H9 (cell line): Measurements from ENCODE around the gene NHS. TPM values are rescaled to one million over a fixed set of nuclear protein-coding genes. Genes with fewer than 3 reads are reported as not detected.

Experiments used
- DNase-seq: peaks from one replicate; pipeline ENCODE4 v3.0.0-alpha.2; 2017
- H2AFZ ChIP-seq: one replicate; pipeline ENCODE4 v1.6.1; 2013; ENCODE audit warnings: mild to moderate bottlenecking, low read length, control low read depth, moderate library complexity
- H2AK5ac ChIP-seq: 2 replicates; pipeline ENCODE4 v1.6.1; 2013; ENCODE audit warnings: low read length, control low read depth, mixed read lengths; ENCODE audit not compliant: insufficient read length
- H2BK120ac ChIP-seq: one replicate; pipeline ENCODE4 v1.6.1; 2013; ENCODE audit warnings: low read depth, mild to moderate bottlenecking, low read length, control low read depth, inconsistent platforms; ENCODE audit not compliant: poor library complexity, severe bottlenecking
- H2BK12ac ChIP-seq: 2 replicates; pipeline ENCODE4 v1.6.1; 2013; ENCODE audit warnings: low read length, control low read depth, mixed read lengths, low read depth; ENCODE audit not compliant: insufficient read length
- H2BK15ac ChIP-seq: 2 replicates; pipeline ENCODE4 v1.6.1; 2013; ENCODE audit warnings: low read depth, low read length, control low read depth
- H2BK20ac ChIP-seq: one replicate; pipeline ENCODE4 v1.6.1; 2013; ENCODE audit warnings: low read depth, mild to moderate bottlenecking, low read length, control low read depth, inconsistent platforms; ENCODE audit not compliant: poor library complexity, severe bottlenecking
- H2BK5ac ChIP-seq: 2 replicates; pipeline ENCODE4 v1.6.1; 2013; ENCODE audit warnings: low read length, control low read depth, mixed read lengths; ENCODE audit not compliant: insufficient read length
- H3K14ac ChIP-seq: 2 replicates; pipeline ENCODE4 v1.6.1; 2013; ENCODE audit warnings: low read length, control low read depth; ENCODE audit not compliant: insufficient read depth
- H3K18ac ChIP-seq: 2 replicates; pipeline ENCODE4 v1.6.1; 2013; ENCODE audit warnings: low read depth, mild to moderate bottlenecking, mixed read lengths, low read length, control low read depth; ENCODE audit not compliant: insufficient read length
- H3K23ac ChIP-seq: 2 replicates; pipeline ENCODE4 v1.6.1; 2013; ENCODE audit warnings: low read length, control low read depth, mixed read lengths, low read depth; ENCODE audit not compliant: insufficient read length
- H3K23me2 ChIP-seq: 2 replicates; pipeline ENCODE4 v1.6.1; 2013; ENCODE audit warnings: low read depth, mild to moderate bottlenecking, mixed read lengths, low read length, control low read depth; ENCODE audit not compliant: insufficient read length, poor library complexity, severe bottlenecking
- H3K27ac ChIP-seq: 2 replicates; pipeline ENCODE4 v1.5.1; 2013; ENCODE audit warnings: low read length, control low read depth, mixed read lengths, low read depth; ENCODE audit not compliant: insufficient read length
- H3K27me3 ChIP-seq: 2 replicates; pipeline ENCODE4 v1.6.1; 2013; ENCODE audit warnings: low read length, control low read depth, inconsistent platforms; ENCODE audit not compliant: insufficient read depth
- H3K4ac ChIP-seq: 2 replicates; pipeline ENCODE4 v1.6.1; 2013; ENCODE audit warnings: low read depth, mild to moderate bottlenecking, control low read depth, inconsistent platforms, low read length, moderate library complexity
- H3K4me1 ChIP-seq: 2 replicates; pipeline ENCODE4 v1.6.1; 2013; ENCODE audit warnings: low read length, control low read depth, inconsistent platforms; ENCODE audit not compliant: insufficient read depth
- H3K4me2 ChIP-seq: 2 replicates; pipeline ENCODE4 v1.6.1; 2013; ENCODE audit warnings: low read length, control low read depth, mixed read lengths; ENCODE audit not compliant: insufficient read length, insufficient read depth
- H3K56ac ChIP-seq: 2 replicates; pipeline ENCODE4 v1.6.1; 2013; ENCODE audit warnings: low read depth, mild to moderate bottlenecking, mixed read lengths, low read length, control low read depth; ENCODE audit not compliant: insufficient read length
- H3K79me1 ChIP-seq: 2 replicates; pipeline ENCODE4 v1.6.1; 2013; ENCODE audit warnings: low read depth, mild to moderate bottlenecking, moderate library complexity, low read length, control low read depth, inconsistent platforms; ENCODE audit not compliant: insufficient read depth, poor library complexity, severe bottlenecking
- H3K79me2 ChIP-seq: 2 replicates; pipeline ENCODE4 v1.6.1; 2013; ENCODE audit warnings: low read length, control low read depth, inconsistent platforms; ENCODE audit not compliant: insufficient read depth
- H3K9ac ChIP-seq: 2 replicates; pipeline ENCODE4 v1.6.1; 2013; ENCODE audit warnings: low read length, control low read depth, mixed read lengths; ENCODE audit not compliant: insufficient read length; ENCODE audit errors: extremely low read depth
- H3K9me3 ChIP-seq: one replicate; pipeline ENCODE4 v1.6.1; 2013; ENCODE audit warnings: low read depth, low read length, inconsistent platforms; ENCODE audit not compliant: control insufficient read depth
- H3T11ph ChIP-seq: one replicate; pipeline ENCODE4 v1.6.1; 2013; ENCODE audit warnings: mild to moderate bottlenecking, low read length, control low read depth, inconsistent platforms
- H4K20me1 ChIP-seq: one replicate; pipeline ENCODE4 v1.6.1; 2013; ENCODE audit not compliant: control insufficient read depth, insufficient read length, insufficient read depth
- H4K5ac ChIP-seq: 2 replicates; pipeline ENCODE4 v1.6.1; 2013; ENCODE audit warnings: low read depth, mild to moderate bottlenecking, mixed read lengths, low read length, control low read depth; ENCODE audit not compliant: insufficient read length
- H4K8ac ChIP-seq: replicated peaks from 2 replicates; pipeline ENCODE4 v1.6.1; 2013; ENCODE audit warnings: low read length, control low read depth, mixed read lengths, low read depth; ENCODE audit not compliant: insufficient read length
- H4K91ac ChIP-seq: 2 replicates; pipeline ENCODE4 v1.6.1; 2013; ENCODE audit warnings: low read depth, mild to moderate bottlenecking, moderate library complexity, mixed read lengths, low read length, control low read depth; ENCODE audit not compliant: insufficient read length
- H3K27ac Mint-ChIP-seq, 3 experiments: 2 replicates in 2 of 3; 3 replicates in 1 of 3; pipeline ENCODE4 v1.8.0; 2020 to 2021; ENCODE audit warnings: mixed read lengths in 3 of 3, mild to moderate bottlenecking in 1 of 3, moderate library complexity in 1 of 3
- H3K27me3 Mint-ChIP-seq: 2 replicates; pipeline ENCODE4 v1.8.0; 2021; ENCODE audit warnings: low read depth, mild to moderate bottlenecking, moderate library complexity, mixed read lengths
- H3K36me3 Mint-ChIP-seq, 3 experiments: 2 replicates in 2 of 3; 3 replicates in 1 of 3; pipeline ENCODE4 v1.8.0; 2020 to 2021; ENCODE audit warnings: low read depth in 3 of 3, mixed read lengths in 3 of 3; ENCODE audit not compliant: insufficient read depth in 1 of 3
- H3K4me1 Mint-ChIP-seq, 2 experiments: 2 replicates each; pipeline ENCODE4 v1.8.0; 2020; ENCODE audit warnings: mixed read lengths in 2 of 2
- H3K4me3 Mint-ChIP-seq, 2 experiments: 2 replicates in 1 of 2; 3 replicates in 1 of 2; pipeline ENCODE4 v1.8.0; 2020 to 2021; ENCODE audit warnings: mild to moderate bottlenecking in 2 of 2, mixed read lengths in 2 of 2, moderate library complexity in 1 of 2
- H3K9me3 Mint-ChIP-seq, 2 experiments: 2 replicates in 1 of 2; 3 replicates in 1 of 2; pipeline ENCODE4 v1.8.0; 2020; ENCODE audit warnings: mild to moderate bottlenecking in 2 of 2, mixed read lengths in 2 of 2, moderate library complexity in 1 of 2
- CTCF ChIP-seq: fragments of 200-600 bp; sonication (generic); conservative IDR thresholded peaks from 3 replicates; pipeline ENCODE4 v1.8.0; 2021; ENCODE audit warnings: antibody characterized with exemption, mild to moderate bottlenecking
- total RNA-seq: library from RNA; stranded (reverse); gene quantifications from 2 replicates; pipeline ENCODE4 v1.2.1, GENCODE V29; 2021

Gene NHS
- total RNA-seq, 1 experiment from 2014 or later, result 8.7 TPM

GRCh38 chrX:17596061-17596460 is 221.1 kb downstream of the NHS start:
- no peaks in the 10 kb centered on the region for H4K20me1 ChIP-seq
- H3K27me3 ChIP-seq, result peaks cover 1% of the 10 kb centered on the region
- Mint-ChIP-seq H3K27ac (no peak overlapping the region), H3K36me3 (peaks cover 0 to 2% (median 0%) of the 10 kb centered on the region in 3 experiments; a peak in 1 of 7 replicates), H3K9me3 (no peaks in the 10 kb centered on the region), H3K4me3 (no peak overlapping the region), H3K4me1 (peaks cover 28 to 29% of the 10 kb centered on the region in 2 experiments), H3K27me3 (peaks cover 14% of the 10 kb centered on the region)
- no peak overlapping the region for H3K27ac ChIP-seq
- H2BK12ac ChIP-seq, result no peak overlapping the region
- H3K9ac ChIP-seq, result no peak overlapping the region
- H3K79me2 ChIP-seq, result no peaks in the 10 kb centered on the region
- H3K4me2 ChIP-seq, result no peak overlapping the region
- no peak overlapping the region for H3K14ac ChIP-seq
- no peak overlapping the region for H4K5ac ChIP-seq
- no peaks in the 10 kb centered on the region for H3K23me2 ChIP-seq
- no peaks in the 10 kb centered on the region for H3K9me3 ChIP-seq
- H3K56ac ChIP-seq, result no peak overlapping the region
- TF ChIP-seq CTCF, result no peak
- no peak overlapping the region for H2AFZ ChIP-seq
- H3T11ph ChIP-seq, result no peak overlapping the region
- no peak overlapping the region for H2BK20ac ChIP-seq
- H3K79me1 ChIP-seq, result no peaks in the 10 kb centered on the region
- H3K23ac ChIP-seq, result no peak overlapping the region
- H2AK5ac ChIP-seq, result no peak overlapping the region
- H4K8ac ChIP-seq, result no peak overlapping the region
- H3K4me1 ChIP-seq, result peaks cover under 1% of the 10 kb centered on the region; the same call in 1 of the 2 replicates
- no peak overlapping the region for H2BK120ac ChIP-seq
- no peak for DNase-seq
- H4K91ac ChIP-seq, result no peak overlapping the region
- no peak overlapping the region for H3K18ac ChIP-seq
- H2BK5ac ChIP-seq, result no peak overlapping the region
- no peak overlapping the region for H3K4ac ChIP-seq
- H2BK15ac ChIP-seq, result no peak overlapping the region
